PC-9 (cell line): ENCODE results near the gene SLC35G6. TPM values are rescaled to one million over a fixed set of nuclear protein-coding genes. Genes with fewer than 3 reads are reported as not detected.
A peak's percentile ranks its signal among the peaks of the same experiment; 100 is the strongest.

Experiments used
- BruUV-seq: library from RNA; stranded (reverse); fragments of 400-500 nt; replicated peaks from 2 replicates; lab custom pipeline; 2021; lab: Mats Ljungman, UMichigan
- CTCF ChIA-PET: fragments of 300-600 bp; sonication (Branson Sonifier 250); formaldehyde crosslinking; loops from one replicate; lab custom pipeline; 2022; ENCODE audit warnings: antibody characterized with exemption; lab: Charles Lee
- POLR2A ChIA-PET: fragments of 300-600 bp; sonication (Branson Sonifier 250); formaldehyde crosslinking; loops from one replicate; lab custom pipeline; 2022; ENCODE audit warnings: antibody characterized with exemption; ENCODE audit not compliant: unreplicated experiment; lab: Charles Lee
- DNase-seq, 2 experiments: peaks; one replicate each; pipeline versions ENCODE4 v3.0.0 to v3.0.0-alpha.2; 2015 to 2022; ENCODE audit warnings: mixed read lengths in 1 of 2
- H2AFZ ChIP-seq: fragments of 200-600 bp; sonication (generic); 2 replicates; pipeline ENCODE4 v1.8.1; 2017; ENCODE audit warnings: antibody characterized with exemption
- H3F3A ChIP-seq: fragments of 200-600 bp; sonication (generic); 2 replicates; pipeline ENCODE4 v1.8.1; 2017; ENCODE audit warnings: antibody characterized with exemption, mild to moderate bottlenecking, low read depth; ENCODE audit not compliant: insufficient read depth
- H3K27ac ChIP-seq: fragments of 200-600 bp; sonication (generic); 2 replicates; pipeline ENCODE4 v1.6.1; 2016; ENCODE audit warnings: mixed run types
- H3K27me3 ChIP-seq: fragments of 200-600 bp; sonication (generic); 2 replicates; pipeline ENCODE4 v1.6.1; 2016; ENCODE audit warnings: low read depth, mixed run types; ENCODE audit not compliant: insufficient read depth
- H3K36me3 ChIP-seq: fragments of 200-600 bp; sonication (generic); 2 replicates; pipeline ENCODE4 v1.6.1; 2016; ENCODE audit warnings: low read depth, mixed run types
- H3K4me1 ChIP-seq: fragments of 200-600 bp; sonication (generic); replicated peaks from 2 replicates; pipeline ENCODE4 v1.6.1; 2016; ENCODE audit warnings: mixed run types; ENCODE audit not compliant: insufficient read depth
- H3K4me2 ChIP-seq: fragments of 200-600 bp; sonication (generic); 2 replicates; pipeline ENCODE4 v1.6.1; 2017; ENCODE audit warnings: mixed run types
- H3K4me3 ChIP-seq: fragments of 200-600 bp; sonication (generic); 2 replicates; pipeline ENCODE4 v1.6.1; 2016; ENCODE audit warnings: mixed run types
- H3K79me2 ChIP-seq: fragments of 200-600 bp; sonication (generic); 2 replicates; pipeline ENCODE4 v1.6.1; 2017; ENCODE audit warnings: low read depth, mixed run types
- H3K9me2 ChIP-seq: fragments of 200-600 bp; sonication (generic); 2 replicates; pipeline ENCODE4 v1.8.1; 2017; ENCODE audit warnings: mild to moderate bottlenecking; ENCODE audit not compliant: insufficient read depth
- H3K9me3 ChIP-seq: fragments of 200-600 bp; sonication (generic); 2 replicates; pipeline ENCODE4 v1.8.1; 2016; ENCODE audit warnings: low read depth; ENCODE audit not compliant: insufficient read depth
- H4K20me1 ChIP-seq: fragments of 200-600 bp; sonication (generic); 2 replicates; pipeline ENCODE4 v1.8.1; 2017; ENCODE audit not compliant: insufficient read depth
- CTCF ChIP-seq: fragments of 200-600 bp; sonication (generic); conservative IDR thresholded peaks from 2 replicates; pipeline ENCODE4 v1.6.1; 2017; ENCODE audit warnings: mixed run types, antibody characterized with exemption, mild to moderate bottlenecking, moderate library complexity
- EZH2 ChIP-seq: fragments of 200-600 bp; sonication (generic); IDR thresholded peaks from 2 replicates; pipeline ENCODE4 v1.8.0; 2017; ENCODE audit warnings: antibody characterized with exemption, low read depth
- intact Hi-C: fragments of 100-400 bp; cut with micrococcal nuclease; formaldehyde crosslinking; loops from one replicate; pipeline ENCODE4 v1.10.0; 2022; ENCODE audit not compliant: unreplicated experiment
- total RNA-seq: library from RNA; stranded (reverse); gene quantifications from 2 replicates; pipeline ENCODE4 v1.2.3, GENCODE V29; 2021

SLC35G6 gene
- total RNA-seq, 1 experiment from 2014 or later = not detected

DNA sequence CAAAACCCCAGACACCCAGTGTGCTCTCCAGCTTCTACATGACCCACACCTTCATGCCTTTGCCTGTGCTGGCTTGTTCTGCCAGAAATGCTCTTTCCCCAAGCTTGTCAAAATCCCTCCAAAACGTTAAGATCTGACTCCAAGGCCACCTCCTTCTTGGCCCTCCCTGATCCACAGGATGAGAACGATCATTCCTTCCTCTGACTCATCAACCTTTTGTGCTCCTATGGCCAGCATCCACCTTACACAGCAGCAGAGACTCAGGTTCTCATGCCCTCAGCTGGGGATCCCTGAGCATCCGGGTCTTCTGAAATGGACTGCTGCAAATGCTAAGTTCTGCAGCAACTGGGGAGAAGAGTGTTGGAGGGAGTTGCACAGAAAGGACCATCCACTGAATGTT lies 4.8 kb upstream of the SLC35G6 start:
- H3K9me2 ChIP-seq = no peaks in the 10 kb centered on the region
- TF ChIP-seq CTCF = no peak
- TF ChIP-seq EZH2 = no peak
- DNase-seq = peak; percentile 56 to 58
- H3K27me3 ChIP-seq = no peaks in the 10 kb centered on the region
- no peak overlapping the region for H3K4me3 ChIP-seq
- BruUV-seq = TSS peak; percentile 3
- H3K27ac ChIP-seq = peak overlapping the region; percentile 32; the same call in 1 of the 2 replicates
- H3K4me2 ChIP-seq = peak overlapping the region; percentile 21
- H3F3A ChIP-seq = peaks cover 14% of the 10 kb centered on the region; the same call in 1 of the 2 replicates
- intact Hi-C loops = loop anchor here (2.0 kb wide), 1 partner anchor 32 kb away; the partner anchor contains the start of gene CHRNB1
- CTCF ChIA-PET = interaction anchor here (1.0 kb wide), 1 partner anchor 22 kb away, joined by 4 read pairs; no protein-coding TSS in a partner anchor
- no peaks in the 10 kb centered on the region for H3K9me3 ChIP-seq
- H3K4me1 ChIP-seq = peaks cover 37% of the 10 kb centered on the region
- no peak overlapping the region for H2AFZ ChIP-seq
- H3K79me2 ChIP-seq = peaks cover 58% of the 10 kb centered on the region
- POLR2A ChIA-PET = interaction anchor here (0.6 kb wide), 2 partner anchors 99 to 145 kb away, joined by 6 to 11 read pairs; no protein-coding TSS in a partner anchor
- H4K20me1 ChIP-seq = no peaks in the 10 kb centered on the region
- H3K36me3 ChIP-seq = no peaks in the 10 kb centered on the region

DNA sequence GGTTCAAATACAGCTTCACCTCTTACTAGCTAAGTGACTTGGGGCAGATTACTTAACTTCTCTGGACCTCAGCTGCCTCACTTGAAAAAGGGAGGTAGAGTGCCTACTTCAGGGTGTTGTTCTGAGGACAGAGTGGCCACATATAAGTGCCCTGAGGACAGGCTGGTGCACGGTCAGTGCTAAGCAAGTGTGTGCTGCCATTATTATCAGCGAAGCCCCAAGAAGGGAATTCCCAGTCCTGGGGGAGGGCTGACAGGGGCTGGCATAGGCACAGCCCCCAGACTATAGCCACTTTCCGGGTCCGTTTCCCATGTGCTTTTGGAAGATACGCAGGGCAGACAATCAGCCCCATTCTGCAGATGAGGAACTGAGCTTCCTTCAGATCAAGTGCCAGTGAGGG lies 4.3 kb upstream of the SLC35G6 start:
- Histone ChIP-seq H3K9me3 (no peaks in the 10 kb centered on the region), H3F3A (peaks cover 14% of the 10 kb centered on the region; the same call in 1 of the 2 replicates), H2AFZ (no peak overlapping the region), H3K4me3 (no peak overlapping the region), H3K79me2 (peaks cover 58% of the 10 kb centered on the region), H4K20me1 (no peaks in the 10 kb centered on the region), H3K4me2 (peak overlapping the region; percentile 21), H3K9me2 (no peaks in the 10 kb centered on the region), H3K27me3 (no peaks in the 10 kb centered on the region), H3K27ac (no peak overlapping the region), H3K36me3 (no peaks in the 10 kb centered on the region), H3K4me1 (peaks cover 37% of the 10 kb centered on the region)
- intact Hi-C loops = loop anchor here (2.0 kb wide), 1 partner anchor 32 kb away; the partner anchor contains the start of gene CHRNB1
- DNase-seq = no peak
- POLR2A ChIA-PET = no interaction called here
- TF ChIP-seq EZH2 (no peak), CTCF (no peak)
- BruUV-seq = no TSS peak
- CTCF ChIA-PET = no interaction called here

DNA sequence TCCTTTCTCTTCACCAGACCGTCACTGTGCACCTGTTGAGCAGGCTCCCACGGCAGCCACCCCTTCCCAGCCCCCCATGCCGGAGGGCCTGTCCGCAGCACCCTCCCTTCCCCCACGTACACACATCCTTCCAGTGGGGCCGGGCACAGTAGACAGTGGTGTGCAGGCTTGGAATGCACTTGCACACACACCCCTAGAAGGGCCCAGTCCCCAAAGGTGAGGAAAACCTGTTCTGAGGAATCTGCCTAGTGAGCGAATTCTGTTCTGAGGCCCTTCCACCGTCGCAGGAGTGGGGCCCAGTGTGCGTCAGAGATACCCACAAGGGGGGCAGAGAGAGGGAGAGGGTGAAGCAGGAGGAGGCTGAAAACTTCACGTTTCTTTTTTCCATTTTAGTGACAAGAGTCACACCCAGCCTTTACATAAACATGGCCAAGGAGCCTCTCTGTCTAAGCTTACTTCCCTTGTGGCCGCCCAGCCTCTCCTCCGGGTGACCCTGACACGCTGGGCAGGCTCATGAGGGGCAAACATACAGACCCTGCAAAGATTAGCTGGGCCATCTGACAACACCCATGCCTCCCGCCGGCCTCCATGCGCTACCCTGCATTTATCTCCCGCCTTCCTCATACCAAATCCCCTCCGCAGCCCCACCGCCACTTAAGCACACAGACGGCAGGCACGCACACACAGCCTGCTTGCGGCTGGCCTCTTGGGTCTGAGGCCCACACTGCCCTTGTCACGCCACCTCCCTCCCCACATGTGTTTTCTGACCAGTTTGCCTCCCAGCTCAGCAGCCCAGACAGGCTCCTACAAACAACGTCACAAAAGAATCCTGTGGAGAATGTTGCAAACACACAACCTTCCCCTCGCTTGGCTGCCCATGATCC lies 3.6 kb upstream of the SLC35G6 start:
- Histone ChIP-seq H2AFZ (no peak overlapping the region), H3K27ac (no peak overlapping the region), H4K20me1 (no peaks in the 10 kb centered on the region), H3K9me3 (no peaks in the 10 kb centered on the region), H3K79me2 (peaks cover 58% of the 10 kb centered on the region), H3K9me2 (no peaks in the 10 kb centered on the region), H3K4me2 (peak overlapping the region; percentile 78), H3K27me3 (no peaks in the 10 kb centered on the region), H3K4me1 (peaks cover 37% of the 10 kb centered on the region), H3F3A (peaks cover 14% of the 10 kb centered on the region; the same call in 1 of the 2 replicates), H3K4me3 (no peak overlapping the region), H3K36me3 (no peaks in the 10 kb centered on the region)
- CTCF ChIA-PET = no interaction called here
- POLR2A ChIA-PET = interaction anchor here (0.6 to 0.7 kb wide), 3 partner anchors 10 to 257 kb away, joined by 3 to 11 read pairs (median 7); no protein-coding TSS in a partner anchor
- TF ChIP-seq EZH2 = no peak
- no peak for TF ChIP-seq CTCF
- no TSS peak for BruUV-seq
- DNase-seq = peak in 1 of 2 experiments; percentile 74
- intact Hi-C loops = loop anchor here (2.0 kb wide), 1 partner anchor 33 kb away; the partner anchor contains the start of gene CHRNB1
